K562 (cell line): ENCODE results near the gene MKRN3. TPM values are rescaled to one million over a fixed set of nuclear protein-coding genes. Genes with fewer than 3 reads are reported as not detected.

Source experiments
- ATF2 ChIP-seq: sonication (generic); formaldehyde crosslinking; IDR thresholded peaks from 2 replicates; pipeline ENCODE4 v1.8.1; 2022; ENCODE audit warnings: missing genetic modification reagents
- DPF2 ChIP-seq: fragments of 450-650 bp; IDR thresholded peaks from 2 replicates; pipeline ENCODE4 v1.6.1; 2016
- ELK1 ChIP-seq: sonication (generic); formaldehyde crosslinking; IDR thresholded peaks from 2 replicates; pipeline ENCODE4 v1.8.1; 2022; ENCODE audit warnings: missing genetic modification reagents
- MBD1 ChIP-seq: fragments of 250-450 bp; sonication (Bioruptor Pico); IDR thresholded peaks from 2 replicates; pipeline ENCODE4 v1.8.0; 2022; ENCODE audit warnings: inconsistent platforms
- MITF ChIP-seq: IDR thresholded peaks from 2 replicates; pipeline ENCODE4 v1.6.1; 2014; ENCODE audit warnings: antibody characterized with exemption
- MYBL2 ChIP-seq, 2 experiments: fragments of 450-650 bp in 1 of 2; sonication (generic) in 1 of 2; formaldehyde crosslinking in 1 of 2; IDR thresholded peaks; 2 replicates each; pipeline versions ENCODE4 v1.6.1 to v1.8.1; 2017 to 2022; ENCODE audit warnings: borderline replicate concordance in 1 of 2, inconsistent platforms in 1 of 2, low read depth in 1 of 2, mild to moderate bottlenecking in 1 of 2, missing genetic modification reagents in 1 of 2, moderate library complexity in 1 of 2
- NUFIP1 ChIP-seq: fragments of 450-650 bp; IDR thresholded peaks from 2 replicates; pipeline ENCODE4 v1.6.1; 2018; ENCODE audit not compliant: partially characterized antibody
- RBM14 ChIP-seq: fragments of 200-400 bp; formaldehyde crosslinking; IDR thresholded peaks from 2 replicates; pipeline ENCODE4 v1.6.1; 2018; ENCODE audit warnings: low read depth, mild to moderate bottlenecking, low read length, moderate library complexity, borderline replicate concordance; ENCODE audit not compliant: insufficient read depth
- YBX1 ChIP-seq: fragments of 450-650 bp; IDR thresholded peaks from 2 replicates; pipeline ENCODE4 v1.7.1; 2016; ENCODE audit warnings: mild to moderate bottlenecking
- YY1 ChIP-seq, 3 experiments: IDR thresholded peaks; 2 replicates each; pipeline ENCODE4 v1.6.1; 2011; ENCODE audit warnings: low read length in 2 of 3, mild to moderate bottlenecking in 2 of 3, moderate library complexity in 2 of 3, borderline replicate concordance in 1 of 3, control low read depth in 1 of 3, low read depth in 1 of 3; ENCODE audit not compliant: insufficient read depth in 3 of 3, insufficient replicate concordance in 2 of 3, control insufficient read depth in 1 of 3, insufficient read length in 1 of 3; ENCODE audit errors: extremely low read depth in 1 of 3
- ZFPM2 ChIP-seq: fragments of 250-450 bp; sonication (Bioruptor Pico); IDR thresholded peaks from 2 replicates; pipeline ENCODE4 v1.5.1; 2022; ENCODE audit warnings: mild to moderate bottlenecking
- ZKSCAN8 ChIP-seq: fragments of 200-800 bp; sonication (Bioruptor generic); IDR thresholded peaks from 2 replicates; pipeline ENCODE4 v1.6.1; 2016; ENCODE audit warnings: missing genetic modification characterization, missing compliant biosample characterization
- ZNF57 ChIP-seq: fragments of 450-650 bp; formaldehyde crosslinking; IDR thresholded peaks from 2 replicates; pipeline ENCODE4 v1.4.0; 2020; ENCODE audit warnings: mild to moderate bottlenecking, moderate library complexity
- polyA plus RNA-seq, 8 experiments: library from polyadenylated mRNA; depleted of rRNA in 4 of 8; stranded (reverse) in 5 of 8; unstranded in 3 of 8; fragments of >200 nt; fragmentation: Nextera tagmentation in 2 of 8; fragmentation: Illumina TruSeq in 1 of 8; extraction: Ambion mirVana in 2 of 8; extraction: Trizol in 1 of 8; gene quantifications; 2 replicates each; pipeline versions ENCODE4 v1.2.1 to v1.2.3, GENCODE V29; 2011 to 2014; ENCODE audit warnings: inconsistent platforms in 1 of 8, missing spikeins in 1 of 8
- total RNA-seq, 7 experiments: library from RNA; depleted of rRNA in 6 of 7; stranded (reverse); fragments of >200 nt in 6 of 7; fragmentation: Illumina TruSeq in 2 of 7; extraction: Trizol in 2 of 7; gene quantifications; 2 replicates each; pipeline versions ENCODE4 v1.2.1 to v1.2.3, GENCODE V29; 2011 to 2021; ENCODE audit warnings: low replicate concordance in 1 of 7
- TF ChIP-seq, protein P1 (sequence below): fragments of 200-800 bp; sonication (Bioruptor generic); IDR thresholded peaks from 2 replicates; pipeline ENCODE4 v1.6.1; 2017; ENCODE audit warnings: missing genetic modification characterization, missing compliant biosample characterization
- TF ChIP-seq, protein P2 (sequence below): fragments of 250-450 bp; sonication (Bioruptor Pico); IDR thresholded peaks from 2 replicates; pipeline ENCODE4 v1.5.0; 2021; ENCODE audit warnings: mild to moderate bottlenecking, moderate library complexity

MKRN3 gene
- total and polyA plus RNA-seq, 9 of the 15 experiments (the other 6 are each of a cell fraction or from before 2014, with no cell fraction given), result 6.5 to 33.4 (median 25.1) TPM

DNA sequence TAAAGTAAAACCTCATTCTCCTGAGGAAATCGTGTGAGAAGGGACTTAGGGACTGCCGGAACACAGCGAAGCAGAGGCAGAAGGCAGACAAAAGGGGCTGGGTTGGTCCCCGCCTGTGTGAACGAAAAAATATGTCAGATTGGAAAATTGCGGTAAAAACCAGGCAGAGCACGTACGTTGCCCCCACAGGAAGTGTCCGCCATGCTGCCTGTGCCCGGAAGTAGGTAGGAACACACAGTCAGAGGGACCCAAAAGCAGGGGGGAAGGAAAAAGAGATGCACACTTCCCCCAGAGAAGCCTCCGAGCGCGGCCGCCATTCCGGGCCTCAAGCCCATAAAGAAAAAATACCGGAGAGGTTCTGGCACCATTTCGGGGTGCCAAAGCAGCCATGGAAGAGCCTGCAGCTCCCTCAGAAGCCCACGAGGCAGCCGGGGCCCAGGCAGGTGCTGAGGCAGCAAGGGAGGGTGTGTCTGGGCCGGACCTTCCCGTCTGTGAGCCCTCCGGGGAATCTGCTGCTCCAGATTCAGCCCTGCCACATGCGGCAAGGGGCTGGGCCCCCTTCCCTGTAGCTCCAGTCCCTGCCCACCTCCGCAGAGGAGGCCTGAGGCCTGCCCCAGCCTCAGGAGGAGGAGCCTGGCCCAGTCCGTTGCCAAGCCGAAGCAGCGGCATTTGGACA lies at the start of gene MKRN3 (continued):
- TF ChIP-seq, protein P1, sequence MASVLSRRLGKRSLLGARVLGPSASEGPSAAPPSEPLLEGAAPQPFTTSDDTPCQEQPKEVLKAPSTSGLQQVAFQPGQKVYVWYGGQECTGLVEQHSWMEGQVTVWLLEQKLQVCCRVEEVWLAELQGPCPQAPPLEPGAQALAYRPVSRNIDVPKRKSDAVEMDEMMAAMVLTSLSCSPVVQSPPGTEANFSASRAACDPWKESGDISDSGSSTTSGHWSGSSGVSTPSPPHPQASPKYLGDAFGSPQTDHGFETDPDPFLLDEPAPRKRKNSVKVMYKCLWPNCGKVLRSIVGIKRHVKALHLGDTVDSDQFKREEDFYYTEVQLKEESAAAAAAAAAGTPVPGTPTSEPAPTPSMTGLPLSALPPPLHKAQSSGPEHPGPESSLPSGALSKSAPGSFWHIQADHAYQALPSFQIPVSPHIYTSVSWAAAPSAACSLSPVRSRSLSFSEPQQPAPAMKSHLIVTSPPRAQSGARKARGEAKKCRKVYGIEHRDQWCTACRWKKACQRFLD, result 0 out of 2 replicates have a peak, but pooled peaks have one; percentile 70
- TF ChIP-seq ZKSCAN8 (CRISPR knock-in tag), result no peak
- no peak for TF ChIP-seq YBX1
- no peak for TF ChIP-seq MITF
- no peak for TF ChIP-seq ZNF57 (CRISPR knock-in tag)
- no peak; the same call in 1 of the 2 replicates for TF ChIP-seq ELK1 (CRISPR knock-in tag)
- peak; percentile 70 to 96 (median 84) for TF ChIP-seq YY1 (IDR thresholded peaks at IDR 0.05; ENCODE audit: borderline replicate concordance in 1 of 3, control insufficient read depth in 1 of 3, extremely low read depth in 1 of 3, insufficient read depth in 3 of 3, insufficient read length in 1 of 3, insufficient replicate concordance in 2 of 3, low read depth in 1 of 3, low read length in 2 of 3)
- no peak for TF ChIP-seq DPF2
- TF ChIP-seq MBD1 (CRISPR knock-in tag), result no peak
- no peak for TF ChIP-seq ATF2 (CRISPR knock-in tag)
- TF ChIP-seq NUFIP1, result peak; percentile 15
- TF ChIP-seq MYBL2 (IDR thresholded peaks at IDR 0.05; ENCODE audit: low read depth), result no peak
- no peak for TF ChIP-seq MYBL2 (CRISPR knock-in tag; IDR thresholded peaks at IDR 0.05; ENCODE audit: borderline replicate concordance)
- no peak for TF ChIP-seq RBM14
- TF ChIP-seq, protein P2, sequence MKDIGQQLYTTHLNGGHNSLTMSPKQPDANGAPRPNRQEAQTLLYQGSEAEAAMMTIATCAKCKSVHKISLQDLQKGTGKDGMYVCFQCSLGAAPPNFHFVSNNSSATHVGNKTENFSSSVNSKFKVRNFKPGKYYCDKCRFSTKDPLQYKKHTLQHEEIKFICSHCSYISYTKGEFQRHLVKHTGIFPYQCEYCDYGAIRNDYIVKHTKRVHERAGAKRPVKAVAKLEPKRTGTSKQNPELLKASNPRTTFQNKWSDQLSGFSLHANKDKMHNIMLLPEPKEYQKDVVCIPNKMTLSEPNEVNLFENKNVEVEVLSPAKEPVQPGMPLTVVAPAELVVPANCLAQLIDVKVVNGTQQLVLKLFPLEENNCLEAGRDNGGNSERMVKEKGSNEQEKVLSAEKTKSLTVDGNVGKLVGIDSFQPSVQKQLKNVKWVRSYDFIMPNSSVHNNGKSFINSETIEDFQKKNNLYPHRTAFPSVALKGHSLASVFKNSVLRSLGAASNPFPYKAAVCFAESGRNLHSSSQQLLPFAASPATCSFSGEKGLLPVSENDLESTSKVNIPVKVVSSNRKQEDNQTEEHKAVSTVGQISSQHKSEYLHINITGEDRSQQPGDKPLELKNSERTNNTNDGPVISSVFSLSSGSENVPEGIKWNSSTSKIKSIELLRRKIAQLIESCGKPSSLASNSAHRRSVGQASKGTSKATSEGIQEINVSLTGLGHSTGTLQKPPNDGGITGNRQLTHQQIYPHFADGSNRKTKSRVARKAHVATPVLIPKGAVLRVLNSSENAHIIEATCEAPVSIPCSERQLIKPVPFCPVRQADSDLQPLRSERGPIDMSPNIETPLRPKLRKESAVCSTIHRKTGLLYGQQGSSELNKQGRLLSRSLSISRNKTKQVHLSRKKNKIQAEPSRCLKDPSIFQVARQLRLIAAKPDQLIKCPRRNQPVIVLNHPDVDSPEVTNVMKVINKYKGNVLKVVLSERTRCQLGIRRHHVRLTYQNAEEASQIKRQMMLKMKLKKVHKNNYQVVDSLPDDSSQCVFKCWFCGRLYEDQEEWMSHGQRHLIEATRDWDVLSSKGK (CRISPR knock-in tag), result no peak
- TF ChIP-seq ZFPM2 (CRISPR knock-in tag), result no peak
